NCI-H1417 (cell line): ENCODE measurements around the gene KCNK3.

Experiments used
- DNase-seq, 3 experiments: peaks; one replicate each; lab custom pipeline; 2025; lab: John Stamatoyannopoulos, UW

The KCNK3 gene

DNA sequence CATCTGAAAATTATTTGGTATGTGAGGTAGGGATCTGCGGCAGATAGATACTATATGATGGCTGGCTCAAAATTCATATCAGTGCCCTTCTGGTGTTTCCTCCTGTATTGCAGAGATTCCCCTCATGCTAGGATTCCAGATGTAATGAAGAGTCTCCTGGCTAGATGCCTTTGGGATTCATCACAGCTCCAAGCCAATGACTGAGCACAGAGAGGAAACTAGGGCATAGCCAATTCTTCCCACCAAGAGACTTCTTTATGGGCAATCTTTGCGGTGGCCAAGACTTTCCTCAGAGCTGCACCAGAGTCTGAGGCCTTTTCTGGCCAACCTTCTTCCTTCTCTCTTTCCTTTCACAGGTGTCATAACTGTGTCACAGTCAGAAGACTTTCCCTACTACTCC is 25.9 kb upstream of the KCNK3 start:
- no peak for DNase-seq

- DNase-seq = peak in 1 of 3 experiments; percentile 27
Observed at GRCh38 chr2:26668041-26668440, 24.5 kb upstream of the KCNK3 start.

DNA sequence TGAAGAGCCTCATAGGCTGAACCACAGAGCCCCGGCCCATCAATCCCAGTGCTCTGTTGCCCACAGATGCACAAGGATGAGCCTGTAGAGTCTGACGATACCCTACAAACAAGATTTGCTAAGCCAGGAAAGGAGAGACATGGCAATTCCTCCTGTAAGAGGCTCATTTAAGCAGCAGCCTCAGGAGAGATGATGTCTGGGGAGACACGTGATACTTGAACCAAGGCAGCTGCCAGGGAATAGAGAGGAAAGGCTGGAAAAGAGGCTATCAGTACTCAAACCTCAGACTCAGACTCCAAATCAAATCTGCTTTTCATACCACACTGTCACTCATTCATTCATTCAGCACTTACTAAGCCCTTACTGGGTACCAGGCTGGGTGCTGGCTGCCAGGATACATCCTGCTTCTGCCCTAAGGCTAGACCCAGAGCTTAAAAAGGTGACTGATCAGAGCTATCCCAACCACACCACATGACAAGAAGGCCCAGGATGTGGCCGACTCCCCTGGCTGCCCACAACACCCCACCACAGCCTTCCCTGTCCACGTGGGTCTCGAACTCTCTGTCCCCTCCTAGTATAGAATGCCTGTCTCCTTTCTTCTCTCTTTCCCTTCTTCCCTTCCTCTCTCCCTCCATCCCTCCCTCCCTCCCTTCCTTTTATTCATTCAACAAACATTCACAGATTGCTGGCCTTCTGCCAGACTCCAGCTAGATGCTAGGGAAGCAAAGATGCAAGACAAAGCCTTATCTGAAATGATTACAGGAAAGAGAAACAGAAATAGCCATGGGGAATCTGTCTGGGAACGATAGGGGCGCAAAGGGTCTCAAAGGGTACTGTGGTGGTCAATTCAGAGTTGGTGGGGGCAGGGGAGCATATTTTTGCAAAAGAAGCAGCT is 23.4 kb upstream of the KCNK3 start:
- no peak for DNase-seq

DNA sequence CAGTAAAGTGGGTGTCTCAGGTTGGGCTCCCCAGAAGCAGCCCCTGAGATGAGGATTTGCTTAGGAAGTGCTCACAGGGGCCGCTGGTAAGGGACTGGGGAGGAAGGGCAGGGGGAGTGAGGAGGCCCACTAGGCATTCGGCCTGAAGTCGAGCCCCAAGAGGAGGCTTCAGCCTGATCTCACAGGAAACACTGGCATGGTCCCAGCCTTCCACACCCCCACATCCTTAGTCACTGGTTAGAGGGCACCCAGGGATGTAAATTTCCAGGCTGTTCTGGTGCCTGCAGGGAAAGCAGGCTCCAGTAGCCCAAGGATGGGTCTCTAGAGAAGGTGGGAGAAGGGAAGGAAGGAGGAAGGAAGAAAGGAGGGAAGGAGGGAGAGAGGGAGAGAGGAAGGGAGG is 22.4 kb upstream of the KCNK3 start:
- no peak for DNase-seq

- no peak for DNase-seq
Observed at GRCh38 chr2:26670931-26671460, 21.5 kb upstream of the KCNK3 start.

DNA sequence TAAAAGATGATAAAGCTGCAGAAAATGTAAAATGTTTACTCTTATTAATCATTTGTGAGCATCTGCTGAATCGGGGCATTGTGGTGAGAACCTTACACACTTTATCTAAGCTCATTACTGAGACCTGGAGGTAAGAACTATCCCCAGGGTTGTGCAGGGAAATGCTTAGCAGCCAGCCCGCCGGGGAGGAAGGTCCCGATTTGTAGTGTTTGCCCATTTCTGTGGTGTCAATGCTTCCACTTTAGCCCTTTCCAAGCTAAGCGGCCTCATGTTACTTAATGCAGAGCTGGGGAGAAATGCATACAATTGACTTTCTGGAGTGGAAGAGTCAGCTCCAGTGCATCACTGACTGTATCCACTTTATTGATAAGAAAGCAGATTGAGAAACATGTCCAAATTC is 20.8 kb upstream of the KCNK3 start:
- DNase-seq = no peak

GRCh38 chr2:26672112-26672817 is 20.3 kb upstream of the KCNK3 start:
- DNase-seq = no peak

GRCh38 chr2:26672818-26673393 is 19.6 kb upstream of the KCNK3 start:
- no peak for DNase-seq

GRCh38 chr2:26674002-26674751 is 18.3 kb upstream of the KCNK3 start:
- no peak for DNase-seq

GRCh38 chr2:26674771-26675170 is 17.8 kb upstream of the KCNK3 start:
- DNase-seq = no peak

DNA sequence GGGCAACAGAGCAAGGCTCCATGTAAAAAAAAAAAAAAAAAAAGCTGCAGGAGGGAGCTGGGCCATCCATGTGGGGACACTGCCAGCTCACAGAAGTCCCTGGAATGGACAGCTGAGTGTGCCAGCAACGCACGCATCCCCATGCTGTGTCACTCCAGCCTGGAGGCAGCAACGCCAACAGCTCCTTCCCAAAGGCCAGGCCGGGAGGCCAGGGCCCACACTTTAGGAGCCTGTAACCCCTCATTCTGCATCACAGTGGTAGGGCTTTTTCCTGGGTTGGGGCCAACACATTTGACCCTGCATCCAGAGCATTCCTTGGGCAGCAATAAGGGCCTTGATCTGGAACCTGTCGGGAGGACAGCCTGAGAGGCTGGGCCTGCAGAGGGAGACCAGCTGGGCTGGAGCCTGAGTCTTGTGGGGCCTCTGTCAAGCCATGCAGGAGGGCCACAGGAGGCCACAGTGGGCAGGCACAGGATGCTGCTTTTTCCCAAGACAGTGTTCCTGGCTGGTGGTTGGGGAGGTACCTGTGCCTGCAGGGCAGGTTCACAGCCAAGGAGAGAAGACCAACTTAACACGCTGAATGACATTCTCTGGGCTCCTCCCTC is 16.8 kb upstream of the KCNK3 start:
- DNase-seq = no peak

DNA sequence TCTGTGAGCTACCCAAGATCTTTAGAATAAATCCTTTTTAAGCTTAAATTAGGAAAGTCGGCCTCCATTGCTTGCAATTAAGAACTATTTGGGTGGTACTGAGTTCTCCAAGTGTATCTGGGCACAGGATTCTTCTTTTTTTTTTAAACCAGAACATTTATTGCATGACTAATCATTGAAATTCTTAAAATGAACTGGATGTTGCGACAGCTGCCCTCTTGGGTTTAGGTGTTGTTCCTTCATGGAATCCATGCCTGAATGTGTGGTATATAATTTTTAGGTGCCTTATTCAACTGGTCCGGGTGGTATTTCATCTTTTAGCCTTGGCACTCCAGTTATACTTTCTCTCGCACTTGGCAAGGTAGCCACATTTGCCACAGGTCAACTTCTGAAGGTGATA is 14.5 kb upstream of the KCNK3 start:
- DNase-seq = no peak

- no peak for DNase-seq
Observed at GRCh38 chr2:26679867-26680266, 12.7 kb upstream of the KCNK3 start.

DNA sequence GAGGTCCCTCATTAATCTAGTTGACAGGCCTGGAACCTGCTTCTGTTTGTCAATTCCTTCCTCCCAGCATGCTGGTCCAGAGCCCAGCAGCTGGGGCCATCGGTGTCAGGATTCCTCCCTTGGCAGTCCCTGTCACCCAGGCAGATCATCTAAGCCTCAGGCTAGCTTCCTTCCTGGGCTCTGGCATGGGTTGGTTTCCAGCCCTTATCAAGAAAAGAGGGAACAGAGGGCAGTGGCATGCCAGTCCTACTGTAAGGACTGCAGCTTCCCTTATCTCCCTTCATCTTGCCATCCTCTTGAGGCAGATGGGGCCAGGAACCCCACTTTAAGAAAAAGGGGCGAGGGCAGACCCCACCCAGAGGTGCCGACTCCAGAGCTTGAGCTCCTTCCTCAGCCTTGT is 10.9 kb upstream of the KCNK3 start:
- no peak for DNase-seq

- DNase-seq = no peak
Observed at GRCh38 chr2:26682155-26682554, 10.4 kb upstream of the KCNK3 start.

GRCh38 chr2:26683583-26683982 is 8.9 kb upstream of the KCNK3 start:
- DNase-seq = no peak

- peak in 2 of 3 experiments; percentile 42 to 65 for DNase-seq
Observed at GRCh38 chr2:26685341-26685740, 7.2 kb upstream of the KCNK3 start.

DNA sequence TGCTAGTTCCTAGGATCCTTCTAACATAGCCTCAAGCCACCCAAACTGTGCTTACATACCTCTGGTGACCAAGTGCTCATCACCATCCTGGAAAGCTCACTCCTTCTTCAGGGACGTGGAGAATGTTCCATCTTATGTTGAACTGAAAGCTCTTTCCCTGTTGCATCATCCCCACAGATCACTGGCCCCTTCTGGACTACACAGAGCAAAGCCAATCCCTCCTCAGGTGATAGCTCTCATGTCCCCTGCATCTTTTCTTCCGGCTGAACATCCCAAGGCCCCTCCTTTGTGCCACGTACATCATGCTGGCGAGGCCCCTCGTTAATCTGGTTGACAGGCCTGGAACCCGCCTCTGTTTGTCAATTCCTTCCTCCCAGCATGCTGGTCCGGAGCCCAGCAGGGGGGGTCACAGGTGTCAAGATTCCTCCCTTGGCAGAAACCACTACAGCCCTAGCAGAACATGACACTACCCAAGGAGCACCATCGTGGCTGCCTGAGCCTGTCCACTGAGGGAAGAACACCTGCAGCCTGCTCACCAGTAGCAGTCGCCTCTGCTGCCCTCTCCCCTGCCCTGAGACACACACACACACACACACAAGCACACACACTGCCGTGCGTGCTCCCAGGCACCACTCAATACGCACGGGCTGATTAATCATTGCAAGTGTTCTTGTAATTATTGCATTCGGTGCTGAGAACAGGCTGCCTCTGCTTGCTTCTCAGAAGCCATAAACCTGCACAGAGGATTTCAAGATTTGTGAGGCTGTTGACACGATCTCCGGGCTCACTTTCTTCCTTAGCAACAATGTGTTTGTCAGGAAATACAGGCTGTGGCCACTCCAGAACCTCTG is 6.3 kb upstream of the KCNK3 start:
- DNase-seq = peak; percentile 89 to 96 (median 89)

DNA sequence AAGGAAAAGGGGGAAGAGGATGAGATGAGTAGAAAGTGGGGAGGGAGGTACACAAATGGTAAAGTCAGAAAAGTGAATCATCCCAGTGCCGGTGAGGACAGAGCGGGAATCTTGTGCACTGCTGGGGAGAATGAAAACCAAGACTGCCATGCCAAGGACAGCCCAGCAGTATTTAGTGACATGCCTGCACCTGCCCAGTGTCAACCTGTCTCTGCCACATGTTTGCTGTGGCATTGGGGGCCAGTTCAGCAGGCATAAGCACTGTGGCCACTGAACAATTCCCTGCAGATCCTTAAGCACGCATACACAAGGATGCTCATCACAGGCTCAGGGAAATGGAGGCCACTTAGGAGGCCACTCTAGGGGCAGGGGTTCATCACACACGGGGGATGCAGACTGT is 5.2 kb upstream of the KCNK3 start:
- peak; percentile 86 to 94 (median 89) for DNase-seq

GRCh38 chr2:26687801-26688200 is 4.7 kb upstream of the KCNK3 start:
- DNase-seq = peak; percentile 87 to 97 (median 97)

GRCh38 chr2:26691161-26691560 is 1.4 kb upstream of the KCNK3 start:
- no peak for DNase-seq
